ENCODE measurements around the gene SETBP1. TPM values are rescaled to one million over a fixed set of nuclear protein-coding genes. Genes with fewer than 3 reads are reported as not detected.

SETBP1 gene
- total and polyA plus RNA-seq, 9 of the 15 experiments (the other 6 are each of a cell fraction or from before 2014, with no cell fraction given), result under 0.01 to 0.13 (median 0.04) TPM

DNA sequence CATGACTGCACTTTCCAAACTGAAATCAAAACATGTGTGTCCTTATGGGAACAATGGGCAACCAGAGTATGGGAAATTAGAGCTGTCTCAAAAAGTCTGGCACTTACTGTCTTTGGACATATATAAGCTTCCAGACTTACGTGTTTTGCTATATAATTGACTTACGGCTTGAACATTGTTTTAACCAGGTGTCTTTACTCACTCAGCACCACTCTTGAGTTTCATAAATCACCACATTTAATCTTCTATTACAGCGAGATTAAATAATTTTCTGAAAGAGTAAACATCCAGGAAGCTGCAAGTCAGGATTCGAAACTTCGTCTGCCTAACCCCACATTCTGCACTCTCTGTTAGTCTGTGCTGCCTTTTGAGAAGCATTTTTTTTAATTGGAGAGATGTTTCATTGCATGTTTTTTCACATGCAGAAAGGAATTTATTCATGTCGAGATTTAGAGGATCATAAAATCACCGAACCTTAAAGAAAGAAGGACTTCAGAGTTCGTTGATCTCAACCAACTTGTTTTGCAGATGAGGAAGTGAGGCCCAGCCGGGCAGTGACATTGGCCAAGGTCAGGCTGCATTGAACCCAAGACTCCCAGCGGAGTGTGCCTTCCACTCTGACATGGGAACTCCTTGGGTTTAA lies 137.3 kb downstream of the SETBP1 start:
- H3K9me1 ChIP-seq (ENCODE audit: control insufficient read depth, insufficient read depth, low read length), result no peaks in the 10 kb centered on the region
- H3K27me3 ChIP-seq (ENCODE audit: control insufficient read depth in 2 of 2, insufficient read depth in 2 of 2, low read length in 2 of 2), result no peaks in the 10 kb centered on the region; a peak in 1 of 5 replicates
- H3K9me3 ChIP-seq (replicated peaks; ENCODE audit: control insufficient read depth, insufficient read depth, low read depth, low read length), result no peaks in the 10 kb centered on the region
- H3K27ac ChIP-seq (ENCODE audit: extremely low read depth, low read depth, low read length), result no peak overlapping the region
- in situ Hi-C loops (cut with MboI) (no loop called here), intact Hi-C loops (cut with micrococcal nuclease) (no loop called here)
- CTCF ChIA-PET (ENCODE audit: low intra/inter-chr PET ratio), result no interaction called here
- H3K79me2 ChIP-seq (ENCODE audit: control insufficient read depth, insufficient read depth, low read length), result no peaks in the 10 kb centered on the region
- no peak for FAIRE-seq
- POLR2A ChIA-PET, result interaction anchor here (0.6 kb wide), 1 partner anchor 17 kb away, joined by 3 read pairs; no protein-coding TSS in a partner anchor
- H4K20me1 ChIP-seq (replicated peaks; ENCODE audit: control insufficient read depth, insufficient read depth, low read length), result no peaks in the 10 kb centered on the region
- no peak overlapping the region for H3K4me3 ChIP-seq
- no peak overlapping the region for H2AFZ ChIP-seq (ENCODE audit: low read depth, low read length)
- H3K4me2 ChIP-seq (ENCODE audit: insufficient read depth, low read length), result no peak overlapping the region
- TF ChIP-seq, protein P1, sequence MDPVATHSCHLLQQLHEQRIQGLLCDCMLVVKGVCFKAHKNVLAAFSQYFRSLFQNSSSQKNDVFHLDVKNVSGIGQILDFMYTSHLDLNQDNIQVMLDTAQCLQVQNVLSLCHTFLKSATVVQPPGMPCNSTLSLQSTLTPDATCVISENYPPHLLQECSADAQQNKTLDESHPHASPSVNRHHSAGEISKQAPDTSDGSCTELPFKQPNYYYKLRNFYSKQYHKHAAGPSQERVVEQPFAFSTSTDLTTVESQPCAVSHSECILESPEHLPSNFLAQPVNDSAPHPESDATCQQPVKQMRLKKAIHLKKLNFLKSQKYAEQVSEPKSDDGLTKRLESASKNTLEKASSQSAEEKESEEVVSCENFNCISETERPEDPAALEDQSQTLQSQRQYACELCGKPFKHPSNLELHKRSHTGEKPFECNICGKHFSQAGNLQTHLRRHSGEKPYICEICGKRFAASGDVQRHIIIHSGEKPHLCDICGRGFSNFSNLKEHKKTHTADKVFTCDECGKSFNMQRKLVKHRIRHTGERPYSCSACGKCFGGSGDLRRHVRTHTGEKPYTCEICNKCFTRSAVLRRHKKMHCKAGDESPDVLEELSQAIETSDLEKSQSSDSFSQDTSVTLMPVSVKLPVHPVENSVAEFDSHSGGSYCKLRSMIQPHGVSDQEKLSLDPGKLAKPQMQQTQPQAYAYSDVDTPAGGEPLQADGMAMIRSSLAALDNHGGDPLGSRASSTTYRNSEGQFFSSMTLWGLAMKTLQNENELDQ (CRISPR knock-in tag; IDR thresholded peaks at IDR 0.05; ENCODE audit: borderline replicate concordance), result no peak
- TF ChIP-seq MBD1 (CRISPR knock-in tag; IDR thresholded peaks at IDR 0.05), result no peak
- no peak for TF ChIP-seq RAD21 (CRISPR knock-in tag; conservative IDR thresholded peaks at IDR 0.05 in 1 of 2, IDR thresholded peaks at IDR 0.05 in 1 of 2)
- TF ChIP-seq ZNF57 (CRISPR knock-in tag; IDR thresholded peaks at IDR 0.05), result no peak
- no peak for TF ChIP-seq NRF1 (conservative IDR thresholded peaks at IDR 0.05 in 1 of 2, IDR thresholded peaks at IDR 0.05 in 1 of 2)
- TF ChIP-seq RFX7 (CRISPR knock-in tag; IDR thresholded peaks at IDR 0.05), result no peak
- TF ChIP-seq JUNB (CRISPR knock-in tag; conservative IDR thresholded peaks at IDR 0.05), result no peak
- TF ChIP-seq FUS (optimal IDR thresholded peaks at IDR 0.05; ENCODE audit: low read depth, low read length), result no peak
- TF ChIP-seq ZNF354B (CRISPR knock-in tag; IDR thresholded peaks at IDR 0.05), result no peak
- TF ChIP-seq DMBX1 (CRISPR knock-in tag; IDR thresholded peaks at IDR 0.05; ENCODE audit: borderline replicate concordance), result no peak
- TF ChIP-seq SOX6 (IDR thresholded peaks at IDR 0.05), result no peak
- no peak for TF ChIP-seq ATF6 (CRISPR knock-in tag; IDR thresholded peaks at IDR 0.05)
- no peak for TF ChIP-seq EZH2 (IDR thresholded peaks at IDR 0.05; ENCODE audit: borderline replicate concordance, low read depth, low read length)
- no peak for TF ChIP-seq NKRF (IDR thresholded peaks at IDR 0.05; ENCODE audit: borderline replicate concordance)
- 5% methylated on average over 10 of the region's 10 CpGs for WGBS (ENCODE audit: insufficient coverage, low coverage, missing lambda C conversion rate)
- no peak for ATAC-seq
- H3K4me1 ChIP-seq (replicated peaks in 1 of 2; ENCODE audit: control insufficient read depth in 2 of 2, insufficient read depth in 2 of 2, low read length in 2 of 2), result no peaks in the 10 kb centered on the region
- no peaks in the 10 kb centered on the region for H3K36me3 ChIP-seq (ENCODE audit: control insufficient read depth, insufficient read depth, low read length)
- H3K9ac ChIP-seq (ENCODE audit: insufficient read depth in 1 of 2, low read depth in 2 of 2, low read length in 2 of 2), result no peak overlapping the region
- no peak for DNase-seq (ENCODE audit: extremely low read depth in 1 of 4, low spot score in 3 of 4)
- BruUV-seq (replicated peaks), result no TSS peak
